WTC11 (cell line): Measurements from ENCODE around the gene MGAM2. TPM values are rescaled to one million over a fixed set of nuclear protein-coding genes. Genes with fewer than 3 reads are reported as not detected.

Experiments used
- ATAC-seq: fragments of 200-7000 bp; cut with Tn5 transposase; 2 replicates; pipeline ENCODE4 v1.10.0; 2021; ENCODE audit warnings: mild to moderate bottlenecking, moderate library complexity
- CTCF ChIA-PET: fragments of 300-600 bp; sonication (Branson Sonifier 250); formaldehyde crosslinking; loops from one replicate; lab custom pipeline; 2021; ENCODE audit warnings: antibody characterized with exemption; lab: Charles Lee
- POLR2A ChIA-PET: fragments of 350-600 bp; sonication (Branson Sonifier 250); formaldehyde crosslinking; loops from one replicate; lab custom pipeline; 2021; ENCODE audit warnings: antibody characterized with exemption; lab: Charles Lee
- DNase-seq: peaks from one replicate; pipeline ENCODE4 v3.0.0; 2021; ENCODE audit warnings: low spot score
- H3K27ac Mint-ChIP-seq: 2 replicates; pipeline ENCODE4 v1.8.0; 2021; ENCODE audit warnings: mixed read lengths
- H3K27me3 Mint-ChIP-seq: 2 replicates; pipeline ENCODE4 v1.8.0; 2021; ENCODE audit warnings: low read depth, mild to moderate bottlenecking, moderate library complexity, mixed read lengths
- H3K36me3 Mint-ChIP-seq: 2 replicates; pipeline ENCODE4 v1.8.0; 2021; ENCODE audit warnings: mixed read lengths
- H3K4me1 Mint-ChIP-seq: 2 replicates; pipeline ENCODE4 v1.8.0; 2022; ENCODE audit warnings: mixed read lengths
- H3K4me3 Mint-ChIP-seq: 2 replicates; pipeline ENCODE4 v1.8.0; 2021; ENCODE audit warnings: mild to moderate bottlenecking, moderate library complexity, mixed read lengths
- H3K9me3 Mint-ChIP-seq: 2 replicates; pipeline ENCODE4 v1.8.0; 2021; ENCODE audit warnings: mixed read lengths
- ATF6 ChIP-seq: sonication (generic); formaldehyde crosslinking; IDR thresholded peaks from 2 replicates; pipeline ENCODE4 v1.8.1; 2023; ENCODE audit warnings: mild to moderate bottlenecking, missing genetic modification reagents
- EMX1 ChIP-seq: fragments of 250-450 bp; sonication (Bioruptor Pico); IDR thresholded peaks from 2 replicates; pipeline ENCODE4 v1.8.0; 2021; ENCODE audit warnings: mild to moderate bottlenecking
- ESRRA ChIP-seq: sonication (generic); formaldehyde crosslinking; IDR thresholded peaks from 2 replicates; pipeline ENCODE4 v1.8.1; 2022; ENCODE audit warnings: mild to moderate bottlenecking, missing genetic modification reagents, borderline replicate concordance
- FOXP1 ChIP-seq: sonication (generic); formaldehyde crosslinking; IDR thresholded peaks from 2 replicates; pipeline ENCODE4 v1.8.0; 2022; ENCODE audit warnings: missing genetic modification reagents, mild to moderate bottlenecking, moderate library complexity, borderline replicate concordance
- JAZF1 ChIP-seq: fragments of 250-450 bp; sonication (Bioruptor Pico); IDR thresholded peaks from 2 replicates; pipeline ENCODE4 v1.9.0; 2021; ENCODE audit warnings: moderate library complexity, mild to moderate bottlenecking, inconsistent platforms
- MXD4 ChIP-seq: fragments of 250-450 bp; sonication (Bioruptor Pico); IDR thresholded peaks from 2 replicates; pipeline ENCODE4 v1.8.0; 2021; ENCODE audit warnings: mild to moderate bottlenecking, moderate library complexity, borderline replicate concordance
- NR2C2 ChIP-seq: sonication (generic); formaldehyde crosslinking; IDR thresholded peaks from 2 replicates; pipeline ENCODE4 v1.8.0; 2022; ENCODE audit warnings: mild to moderate bottlenecking, missing genetic modification reagents
- NR3C1 ChIP-seq: sonication (generic); formaldehyde crosslinking; conservative IDR thresholded peaks from 2 replicates; pipeline ENCODE4 v1.8.1; 2023; ENCODE audit warnings: low read depth, mild to moderate bottlenecking, missing genetic modification reagents
- RORB ChIP-seq: fragments of 250-450 bp; sonication (Bioruptor Pico); IDR thresholded peaks from 2 replicates; pipeline ENCODE4 v1.9.0; 2021; ENCODE audit warnings: mild to moderate bottlenecking
- SMAD4 ChIP-seq: sonication (generic); formaldehyde crosslinking; IDR thresholded peaks from 2 replicates; pipeline ENCODE4 v1.8.0; 2022; ENCODE audit warnings: mild to moderate bottlenecking, missing genetic modification reagents
- SP1 ChIP-seq: sonication (generic); formaldehyde crosslinking; conservative IDR thresholded peaks from 2 replicates; pipeline ENCODE4 v1.8.1; 2022; ENCODE audit warnings: missing genetic modification reagents
- TEAD1 ChIP-seq: sonication (generic); formaldehyde crosslinking; IDR thresholded peaks from 2 replicates; pipeline ENCODE4 v1.8.0; 2022; ENCODE audit warnings: mild to moderate bottlenecking, missing genetic modification reagents
- ZBTB21 ChIP-seq: sonication (generic); formaldehyde crosslinking; IDR thresholded peaks from 2 replicates; pipeline ENCODE4 v1.8.1; 2023; ENCODE audit warnings: mild to moderate bottlenecking, missing genetic modification reagents, borderline replicate concordance
- ZBTB43 ChIP-seq: sonication (generic); formaldehyde crosslinking; IDR thresholded peaks from 2 replicates; pipeline ENCODE4 v1.8.1; 2023; ENCODE audit warnings: mild to moderate bottlenecking, missing genetic modification reagents
- ZNF425 ChIP-seq: fragments of 250-450 bp; sonication (Bioruptor Pico); conservative IDR thresholded peaks from 2 replicates; pipeline ENCODE4 v1.9.0; 2021; ENCODE audit warnings: mild to moderate bottlenecking
- total RNA-seq: library from RNA; stranded (reverse); gene quantifications from 3 replicates; pipeline ENCODE4 v1.2.3, GENCODE V29; 2021
- TF ChIP-seq, protein P1 (sequence below): sonication (generic); formaldehyde crosslinking; IDR thresholded peaks from 2 replicates; pipeline ENCODE4 v1.8.0; 2022; ENCODE audit warnings: mild to moderate bottlenecking, missing genetic modification reagents
- TF ChIP-seq, protein P2 (sequence below): sonication (generic); formaldehyde crosslinking; IDR thresholded peaks from 2 replicates; pipeline ENCODE4 v1.8.1; 2022; ENCODE audit warnings: low read depth, mild to moderate bottlenecking, moderate library complexity, missing genetic modification reagents, borderline replicate concordance
- TF ChIP-seq, protein P3 (sequence below): sonication (generic); formaldehyde crosslinking; IDR thresholded peaks from 2 replicates; pipeline ENCODE4 v1.8.0; 2022; ENCODE audit warnings: mild to moderate bottlenecking, missing genetic modification reagents
- TF ChIP-seq, protein P4 (sequence below): sonication (generic); formaldehyde crosslinking; IDR thresholded peaks from 2 replicates; pipeline ENCODE4 v1.8.0; 2022; ENCODE audit warnings: mild to moderate bottlenecking, missing genetic modification reagents
- TF ChIP-seq, protein P5 (sequence below): sonication (generic); formaldehyde crosslinking; IDR thresholded peaks from 2 replicates; pipeline ENCODE4 v1.8.1; 2023; ENCODE audit warnings: mild to moderate bottlenecking, missing genetic modification reagents, moderate library complexity
- TF ChIP-seq, protein P6 (sequence below): sonication (generic); formaldehyde crosslinking; IDR thresholded peaks from 2 replicates; pipeline ENCODE4 v1.8.1; 2022; ENCODE audit warnings: mild to moderate bottlenecking, moderate library complexity, missing genetic modification reagents
- TF ChIP-seq, protein P7 (sequence below): sonication (generic); formaldehyde crosslinking; IDR thresholded peaks from 2 replicates; pipeline ENCODE4 v1.8.0; 2023; ENCODE audit warnings: mild to moderate bottlenecking, missing genetic modification reagents

The MGAM2 gene
- total RNA-seq, 1 experiment from 2014 or later, result not detected

- TF ChIP-seq ATF6 (CRISPR knock-in tag) (no peak), SMAD4 (CRISPR knock-in tag) (no peak), NR3C1 (no peak), ZBTB21 (no peak), NR2C2 (CRISPR knock-in tag) (no peak), EMX1 (no peak), FOXP1 (CRISPR knock-in tag) (no peak), MXD4 (CRISPR knock-in tag) (no peak), SP1 (0 out of 2 replicates have a peak, but pooled peaks have one; percentile 21), ESRRA (no peak), JAZF1 (no peak), ZBTB43 (CRISPR knock-in tag) (no peak)
- TF ChIP-seq, protein P1, sequence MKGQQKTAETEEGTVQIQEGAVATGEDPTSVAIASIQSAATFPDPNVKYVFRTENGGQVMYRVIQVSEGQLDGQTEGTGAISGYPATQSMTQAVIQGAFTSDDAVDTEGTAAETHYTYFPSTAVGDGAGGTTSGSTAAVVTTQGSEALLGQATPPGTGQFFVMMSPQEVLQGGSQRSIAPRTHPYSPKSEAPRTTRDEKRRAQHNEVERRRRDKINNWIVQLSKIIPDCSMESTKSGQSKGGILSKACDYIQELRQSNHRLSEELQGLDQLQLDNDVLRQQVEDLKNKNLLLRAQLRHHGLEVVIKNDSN (CRISPR knock-in tag), result peak; percentile 85
- TF ChIP-seq, protein P2, sequence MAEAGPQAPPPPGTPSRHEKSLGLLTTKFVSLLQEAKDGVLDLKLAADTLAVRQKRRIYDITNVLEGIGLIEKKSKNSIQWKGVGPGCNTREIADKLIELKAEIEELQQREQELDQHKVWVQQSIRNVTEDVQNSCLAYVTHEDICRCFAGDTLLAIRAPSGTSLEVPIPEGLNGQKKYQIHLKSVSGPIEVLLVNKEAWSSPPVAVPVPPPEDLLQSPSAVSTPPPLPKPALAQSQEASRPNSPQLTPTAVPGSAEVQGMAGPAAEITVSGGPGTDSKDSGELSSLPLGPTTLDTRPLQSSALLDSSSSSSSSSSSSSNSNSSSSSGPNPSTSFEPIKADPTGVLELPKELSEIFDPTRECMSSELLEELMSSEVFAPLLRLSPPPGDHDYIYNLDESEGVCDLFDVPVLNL (CRISPR knock-in tag), result no peak
- TF ChIP-seq, protein P3, sequence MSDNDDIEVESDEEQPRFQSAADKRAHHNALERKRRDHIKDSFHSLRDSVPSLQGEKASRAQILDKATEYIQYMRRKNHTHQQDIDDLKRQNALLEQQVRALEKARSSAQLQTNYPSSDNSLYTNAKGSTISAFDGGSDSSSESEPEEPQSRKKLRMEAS (CRISPR knock-in tag), result peak; percentile 70; the same call in 1 of the 2 replicates
- TF ChIP-seq, protein P4, sequence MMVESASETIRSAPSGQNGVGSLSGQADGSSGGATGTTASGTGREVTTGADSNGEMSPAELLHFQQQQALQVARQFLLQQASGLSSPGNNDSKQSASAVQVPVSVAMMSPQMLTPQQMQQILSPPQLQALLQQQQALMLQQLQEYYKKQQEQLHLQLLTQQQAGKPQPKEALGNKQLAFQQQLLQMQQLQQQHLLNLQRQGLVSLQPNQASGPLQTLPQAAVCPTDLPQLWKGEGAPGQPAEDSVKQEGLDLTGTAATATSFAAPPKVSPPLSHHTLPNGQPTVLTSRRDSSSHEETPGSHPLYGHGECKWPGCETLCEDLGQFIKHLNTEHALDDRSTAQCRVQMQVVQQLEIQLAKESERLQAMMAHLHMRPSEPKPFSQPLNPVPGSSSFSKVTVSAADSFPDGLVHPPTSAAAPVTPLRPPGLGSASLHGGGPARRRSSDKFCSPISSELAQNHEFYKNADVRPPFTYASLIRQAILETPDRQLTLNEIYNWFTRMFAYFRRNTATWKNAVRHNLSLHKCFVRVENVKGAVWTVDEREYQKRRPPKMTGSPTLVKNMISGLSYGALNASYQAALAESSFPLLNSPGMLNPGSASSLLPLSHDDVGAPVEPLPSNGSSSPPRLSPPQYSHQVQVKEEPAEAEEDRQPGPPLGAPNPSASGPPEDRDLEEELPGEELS (CRISPR knock-in tag), result 0 out of 2 replicates have a peak, but pooled peaks have one; percentile 18
- TF ChIP-seq, protein P5, sequence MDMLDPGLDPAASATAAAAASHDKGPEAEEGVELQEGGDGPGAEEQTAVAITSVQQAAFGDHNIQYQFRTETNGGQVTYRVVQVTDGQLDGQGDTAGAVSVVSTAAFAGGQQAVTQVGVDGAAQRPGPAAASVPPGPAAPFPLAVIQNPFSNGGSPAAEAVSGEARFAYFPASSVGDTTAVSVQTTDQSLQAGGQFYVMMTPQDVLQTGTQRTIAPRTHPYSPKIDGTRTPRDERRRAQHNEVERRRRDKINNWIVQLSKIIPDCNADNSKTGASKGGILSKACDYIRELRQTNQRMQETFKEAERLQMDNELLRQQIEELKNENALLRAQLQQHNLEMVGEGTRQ, result peak; percentile 81
Measured at GRCh38 chr7:142231716-142232115, 120.2 kb downstream of the MGAM2 start (continued).

DNA sequence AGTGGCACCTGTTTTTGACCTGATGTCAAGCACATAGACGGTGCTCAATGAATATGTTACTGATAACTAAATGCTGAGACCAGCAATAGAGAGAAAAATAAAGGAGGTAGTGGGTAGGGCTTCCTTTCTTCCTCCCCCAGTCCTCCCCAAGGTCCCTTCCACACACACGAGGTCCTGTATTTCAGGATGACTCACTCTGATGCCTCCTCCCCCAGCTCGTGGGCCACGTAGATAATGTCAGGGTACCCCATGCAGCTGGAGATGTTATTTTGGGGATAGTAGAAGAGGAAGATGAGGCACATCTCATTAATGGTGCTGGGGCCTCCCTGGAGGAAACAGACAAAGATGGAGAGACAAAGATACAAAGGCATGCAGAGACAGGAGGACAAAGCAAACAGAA lies 129.0 kb downstream of the MGAM2 start:
- ChIA-PET CTCF (interaction anchor here (1.9 kb wide), 1 partner anchor 9 kb away, joined by 5 read pairs; no protein-coding TSS in a partner anchor), POLR2A (no interaction called here)
- Mint-ChIP-seq H3K27me3 (peaks cover 5% of the 10 kb centered on the region), H3K27ac (no peak overlapping the region), H3K9me3 (peaks cover 3% of the 10 kb centered on the region; the same call in 1 of the 2 replicates), H3K4me3 (no peak overlapping the region), H3K4me1 (no peaks in the 10 kb centered on the region), H3K36me3 (no peaks in the 10 kb centered on the region)
- no peak for ATAC-seq
- no peak for DNase-seq
- TF ChIP-seq RORB (no peak), TEAD1 (CRISPR knock-in tag) (no peak), ZNF425 (CRISPR knock-in tag) (no peak)
- TF ChIP-seq, protein P6, sequence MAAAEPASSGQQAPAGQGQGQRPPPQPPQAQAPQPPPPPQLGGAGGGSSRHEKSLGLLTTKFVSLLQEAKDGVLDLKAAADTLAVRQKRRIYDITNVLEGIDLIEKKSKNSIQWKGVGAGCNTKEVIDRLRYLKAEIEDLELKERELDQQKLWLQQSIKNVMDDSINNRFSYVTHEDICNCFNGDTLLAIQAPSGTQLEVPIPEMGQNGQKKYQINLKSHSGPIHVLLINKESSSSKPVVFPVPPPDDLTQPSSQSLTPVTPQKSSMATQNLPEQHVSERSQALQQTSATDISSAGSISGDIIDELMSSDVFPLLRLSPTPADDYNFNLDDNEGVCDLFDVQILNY (CRISPR knock-in tag), result no peak
- TF ChIP-seq, protein P7, sequence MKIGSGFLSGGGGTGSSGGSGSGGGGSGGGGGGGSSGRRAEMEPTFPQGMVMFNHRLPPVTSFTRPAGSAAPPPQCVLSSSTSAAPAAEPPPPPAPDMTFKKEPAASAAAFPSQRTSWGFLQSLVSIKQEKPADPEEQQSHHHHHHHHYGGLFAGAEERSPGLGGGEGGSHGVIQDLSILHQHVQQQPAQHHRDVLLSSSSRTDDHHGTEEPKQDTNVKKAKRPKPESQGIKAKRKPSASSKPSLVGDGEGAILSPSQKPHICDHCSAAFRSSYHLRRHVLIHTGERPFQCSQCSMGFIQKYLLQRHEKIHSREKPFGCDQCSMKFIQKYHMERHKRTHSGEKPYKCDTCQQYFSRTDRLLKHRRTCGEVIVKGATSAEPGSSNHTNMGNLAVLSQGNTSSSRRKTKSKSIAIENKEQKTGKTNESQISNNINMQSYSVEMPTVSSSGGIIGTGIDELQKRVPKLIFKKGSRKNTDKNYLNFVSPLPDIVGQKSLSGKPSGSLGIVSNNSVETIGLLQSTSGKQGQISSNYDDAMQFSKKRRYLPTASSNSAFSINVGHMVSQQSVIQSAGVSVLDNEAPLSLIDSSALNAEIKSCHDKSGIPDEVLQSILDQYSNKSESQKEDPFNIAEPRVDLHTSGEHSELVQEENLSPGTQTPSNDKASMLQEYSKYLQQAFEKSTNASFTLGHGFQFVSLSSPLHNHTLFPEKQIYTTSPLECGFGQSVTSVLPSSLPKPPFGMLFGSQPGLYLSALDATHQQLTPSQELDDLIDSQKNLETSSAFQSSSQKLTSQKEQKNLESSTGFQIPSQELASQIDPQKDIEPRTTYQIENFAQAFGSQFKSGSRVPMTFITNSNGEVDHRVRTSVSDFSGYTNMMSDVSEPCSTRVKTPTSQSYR (CRISPR knock-in tag), result no peak
